Muscle of leg (tissue), 11 donors: ENCODE results near the gene LPIN3. TPM values are rescaled to one million over a fixed set of nuclear protein-coding genes. Genes with fewer than 3 reads are reported as not detected.

Experiments used
- DNase-seq: peaks from one replicate; pipeline ENCODE4 v3.0.0; 2013
- H3K27ac ChIP-seq: one replicate; pipeline ENCODE4 v1.5.1; 2013; ENCODE audit warnings: mild to moderate bottlenecking, low read length, control low read depth
- H3K27me3 ChIP-seq: one replicate; pipeline ENCODE4 v1.6.1; 2013; ENCODE audit warnings: low read length; ENCODE audit not compliant: control insufficient read depth, insufficient read depth
- H3K36me3 ChIP-seq: one replicate; pipeline ENCODE4 v1.6.1; 2013; ENCODE audit warnings: low read length; ENCODE audit not compliant: control insufficient read depth, insufficient read depth
- H3K4me1 ChIP-seq: one replicate; pipeline ENCODE4 v1.6.1; 2013; ENCODE audit warnings: low read length; ENCODE audit not compliant: control insufficient read depth, insufficient read depth
- H3K4me3 ChIP-seq: one replicate; pipeline ENCODE4 v1.5.1; 2013; ENCODE audit warnings: low read length, control low read depth
- H3K9me3 ChIP-seq: replicated peaks from 2 replicates; pipeline ENCODE4 v1.6.1; 2013; ENCODE audit warnings: low read depth, low read length; ENCODE audit not compliant: control insufficient read depth
- WGBS: methylation state at CpG from one replicate; pipeline ENCODE4 v1.1.5; 2013; ENCODE audit warnings: missing lambda C conversion rate; ENCODE audit not compliant: insufficient coverage; 5-methylcytosine and 5-hydroxymethylcytosine counted together
- polyA plus RNA-seq, 8 donors: library from polyadenylated mRNA; unstranded; fragments of 120-200 nt; gene quantifications; one replicate each; pipeline versions ENCODE4 v1.2.1 to v1.2.3, GENCODE V29; 2013; ENCODE audit warnings: inconsistent platforms in 1 of 8, low replicate concordance in 1 of 8; ENCODE audit not compliant: insufficient read length in 8 of 8, insufficient read depth in 1 of 8
- total RNA-seq: library from RNA; stranded (reverse); fragments of 120-200 nt; gene quantifications from one replicate; pipeline ENCODE4 v1.2.4, GENCODE V29; 2013

LPIN3 gene
- total and polyA plus RNA-seq, 9 donors, result 2.0 to 7.2 (median 3.4) TPM

DNA sequence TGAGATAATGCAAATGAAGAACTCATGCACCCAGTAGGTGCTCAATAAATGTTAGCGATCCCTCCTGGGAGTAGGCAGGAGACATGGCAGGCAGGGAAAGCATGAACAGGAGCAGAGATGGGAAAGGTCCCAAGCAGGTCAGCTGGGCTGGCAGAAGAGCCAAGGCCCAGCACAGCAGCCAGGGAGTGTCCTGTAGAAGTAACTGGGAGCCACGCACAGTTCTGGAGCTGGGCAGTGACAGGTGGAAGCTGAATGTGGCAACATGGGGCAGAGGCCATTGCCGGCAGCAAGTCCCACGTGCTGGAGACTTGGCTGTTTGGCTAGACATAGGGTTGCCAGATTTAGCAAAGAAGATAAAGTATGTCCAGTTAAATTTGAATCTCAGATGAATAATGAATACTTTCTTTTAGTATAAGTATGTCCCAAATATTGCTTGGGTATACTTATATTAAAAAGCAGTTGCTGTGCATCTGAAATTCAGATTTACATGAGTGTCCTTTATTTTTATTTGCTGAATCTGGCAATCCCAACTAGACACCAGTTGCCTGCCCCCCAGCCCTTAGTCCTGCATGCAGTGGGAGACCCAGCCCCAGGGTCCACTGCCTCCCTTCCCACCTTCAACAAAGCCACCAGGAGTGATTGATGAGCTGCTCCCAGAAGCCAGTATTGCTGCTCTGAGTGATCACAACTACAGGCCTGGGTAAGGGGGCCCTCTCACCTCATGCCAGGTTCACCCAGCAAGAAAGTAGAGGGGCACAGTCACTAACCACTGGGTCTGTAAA is 3.7 kb upstream of the LPIN3 start:
- no peak overlapping the region for H3K27ac ChIP-seq
- no peak for DNase-seq
- no peaks in the 10 kb centered on the region for H3K36me3 ChIP-seq
- H3K4me3 ChIP-seq, result no peak overlapping the region
- WGBS, result 96% methylated on average over 2 of the region's 4 CpGs
- peaks cover 21% of the 10 kb centered on the region for H3K4me1 ChIP-seq
- no peaks in the 10 kb centered on the region for H3K9me3 ChIP-seq
- H3K27me3 ChIP-seq, result peaks cover 4% of the 10 kb centered on the region

DNA sequence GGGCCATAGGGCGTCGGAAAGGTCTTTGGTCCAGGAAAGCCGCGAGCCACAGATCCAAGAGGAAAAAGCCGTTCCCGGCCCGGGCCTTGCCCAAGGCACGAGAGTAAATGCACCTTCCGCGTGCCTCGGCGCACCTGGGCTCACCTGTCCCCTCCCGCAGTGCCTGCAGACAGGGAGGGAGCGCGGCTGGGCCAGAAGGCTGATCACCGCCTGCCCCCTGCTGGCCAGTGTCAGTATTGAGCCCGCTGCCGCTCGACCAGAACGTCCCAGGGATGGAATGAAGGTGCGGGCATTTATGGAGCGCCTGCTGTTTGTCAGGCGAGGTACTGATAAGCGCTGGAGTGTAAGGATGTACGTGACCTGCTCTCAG is 679 bp upstream of the LPIN3 start:
- no peaks in the 10 kb centered on the region for H3K36me3 ChIP-seq
- DNase-seq, result peak; percentile 77
- H3K27ac ChIP-seq, result peak overlapping the region; percentile 67
- H3K4me1 ChIP-seq, result peaks cover 21% of the 10 kb centered on the region
- peaks cover 4% of the 10 kb centered on the region for H3K27me3 ChIP-seq
- 7% methylated on average over 16 of the region's 25 CpGs for WGBS
- H3K4me3 ChIP-seq, result peak overlapping the region; percentile 34
- H3K9me3 ChIP-seq, result no peaks in the 10 kb centered on the region

DNA sequence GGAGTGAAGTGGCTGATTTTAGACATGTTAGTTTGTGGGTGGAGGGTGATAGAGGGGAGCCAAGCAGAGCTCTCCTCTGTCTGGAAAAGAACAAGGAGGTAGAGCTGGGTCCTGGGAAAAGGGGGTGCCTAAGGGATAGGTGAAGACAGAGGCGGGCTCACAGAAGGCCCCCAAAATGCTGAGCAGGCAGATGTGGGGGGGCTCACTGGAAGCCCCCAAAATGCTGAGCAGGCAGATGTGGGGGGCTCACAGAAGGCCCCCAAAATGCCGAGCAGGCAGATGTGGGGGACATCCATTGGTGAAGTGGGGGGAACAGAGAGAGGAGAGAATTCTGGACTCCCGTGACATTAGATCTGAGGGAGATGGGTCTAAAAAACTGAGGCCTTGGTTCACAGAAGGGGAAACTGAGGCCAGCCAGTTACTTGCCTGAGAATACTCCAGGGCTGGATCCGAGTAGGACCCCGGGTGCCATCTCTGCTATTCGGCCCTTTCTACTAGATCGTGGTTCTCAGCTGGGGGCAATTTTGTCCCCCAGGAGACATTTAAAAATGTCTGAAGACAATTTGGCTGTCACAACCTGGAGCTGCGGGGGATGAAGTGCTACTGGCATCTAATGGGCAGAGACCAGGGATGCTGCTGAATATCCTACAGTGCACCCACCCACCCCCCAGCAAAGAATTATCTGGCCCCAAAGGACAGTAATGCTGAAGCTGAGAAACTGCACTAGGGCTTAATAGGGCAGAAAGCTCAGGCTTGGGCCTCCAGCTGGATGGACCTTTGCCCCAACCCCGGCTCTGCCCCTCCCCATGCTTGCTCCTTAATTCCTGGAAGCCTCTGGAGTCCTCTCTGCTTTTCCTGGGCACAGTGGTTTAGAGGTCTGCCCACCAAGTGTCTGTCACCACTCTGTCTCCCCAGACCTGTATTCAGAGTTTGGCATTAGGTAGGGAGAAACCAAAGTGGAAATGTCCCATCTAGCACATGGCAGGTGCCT is 2.1 kb downstream of the LPIN3 start:
- H3K4me1 ChIP-seq, result peaks cover 26% of the 10 kb centered on the region
- no peaks in the 10 kb centered on the region for H3K9me3 ChIP-seq
- H3K4me3 ChIP-seq, result no peak overlapping the region
- peaks cover 4% of the 10 kb centered on the region for H3K27me3 ChIP-seq
- 90% methylated on average over 8 of the region's 9 CpGs for WGBS
- DNase-seq, result no peak
- H3K27ac ChIP-seq, result no peak overlapping the region
- H3K36me3 ChIP-seq, result no peaks in the 10 kb centered on the region

DNA sequence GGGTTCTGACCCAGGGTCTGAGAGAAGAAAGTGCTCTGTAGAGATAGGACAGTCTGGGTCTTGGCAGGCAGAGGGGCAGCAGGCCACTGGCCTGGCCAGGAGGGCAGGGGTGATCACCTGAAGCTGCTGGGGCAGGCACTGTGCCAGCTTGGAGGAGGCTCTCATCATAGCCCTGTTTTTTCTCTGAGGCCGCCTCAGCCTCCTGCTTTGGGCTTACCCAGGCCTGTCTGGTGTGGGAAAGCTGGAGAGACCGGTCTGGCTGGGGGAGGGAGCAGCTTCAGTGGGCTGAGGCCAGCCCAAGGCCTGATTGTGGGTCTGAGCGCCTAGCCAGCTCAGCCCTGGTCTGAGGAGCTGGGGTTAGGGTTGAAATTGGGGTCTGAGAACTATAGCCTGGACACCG is 3.9 kb downstream of the LPIN3 start:
- Histone ChIP-seq H3K4me3 (no peak overlapping the region), H3K9me3 (no peaks in the 10 kb centered on the region), H3K27me3 (peaks cover 4% of the 10 kb centered on the region), H3K27ac (no peak overlapping the region), H3K4me1 (peaks cover 31% of the 10 kb centered on the region), H3K36me3 (no peaks in the 10 kb centered on the region)
- no peak for DNase-seq
- 80% methylated on average over 4 of the region's 4 CpGs for WGBS

DNA sequence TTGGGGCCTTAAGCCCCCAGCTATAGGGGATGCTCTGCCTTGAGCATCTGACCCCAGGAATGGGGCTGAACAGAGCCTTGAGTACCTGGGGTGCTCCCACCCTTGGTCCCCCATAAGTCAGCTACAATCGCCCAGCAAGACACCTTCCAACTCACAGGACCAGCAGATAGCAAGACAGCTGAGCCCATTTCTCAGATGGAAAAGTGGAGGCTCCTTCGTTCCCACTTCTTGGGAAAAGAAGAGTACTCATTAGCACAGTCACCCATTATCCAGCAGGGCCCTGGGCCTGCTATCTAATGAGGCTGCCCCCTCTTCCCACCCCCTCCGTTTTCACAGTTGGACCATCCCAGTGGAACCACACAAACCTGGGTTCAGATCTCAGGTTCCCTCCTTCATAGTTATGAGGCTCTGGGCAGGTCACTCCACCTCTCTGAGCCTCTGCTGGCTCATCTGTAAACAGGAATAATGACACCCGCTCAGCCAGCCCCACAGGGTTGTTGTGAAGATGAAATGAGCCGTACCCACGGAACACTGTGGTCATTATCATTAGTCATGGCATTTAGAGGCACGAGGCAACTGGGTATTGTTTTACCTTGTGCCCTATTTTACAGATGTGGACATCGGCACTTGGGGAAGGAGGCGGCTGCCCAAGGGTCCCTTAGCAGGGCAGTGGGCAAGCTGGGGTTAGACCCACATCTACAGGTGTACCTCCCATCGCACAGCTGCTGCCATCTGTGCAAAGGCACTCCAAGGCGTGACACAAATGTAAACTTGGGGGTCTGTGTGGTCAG is 4.5 kb downstream of the LPIN3 start:
- Histone ChIP-seq H3K27ac (no peak overlapping the region), H3K9me3 (no peaks in the 10 kb centered on the region), H3K27me3 (no peaks in the 10 kb centered on the region), H3K36me3 (no peaks in the 10 kb centered on the region), H3K4me3 (no peak overlapping the region), H3K4me1 (peaks cover 24% of the 10 kb centered on the region)
- WGBS, result 85% methylated on average over 8 of the region's 11 CpGs
- DNase-seq, result no peak

DNA sequence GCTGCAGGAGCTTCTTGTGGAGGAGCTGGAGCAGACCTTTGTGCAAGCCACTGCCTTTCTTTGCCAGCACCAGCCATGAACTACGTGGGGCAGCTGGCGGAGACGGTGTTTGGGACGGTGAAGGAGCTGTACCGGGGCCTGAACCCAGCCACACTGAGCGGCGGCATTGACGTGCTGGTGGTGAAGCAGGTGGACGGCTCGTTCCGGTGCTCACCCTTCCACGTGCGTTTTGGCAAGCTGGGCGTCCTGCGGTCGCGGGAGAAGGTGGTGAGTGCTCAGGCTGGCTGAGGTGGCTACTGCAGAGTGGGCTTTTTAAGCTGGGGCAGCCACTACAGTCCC is 5.1 kb downstream of the LPIN3 start:
- Histone ChIP-seq H3K27me3 (no peaks in the 10 kb centered on the region), H3K4me1 (peaks cover 24% of the 10 kb centered on the region), H3K4me3 (no peak overlapping the region), H3K9me3 (no peaks in the 10 kb centered on the region), H3K36me3 (no peaks in the 10 kb centered on the region), H3K27ac (no peak overlapping the region)
- no peak for DNase-seq
- 78% methylated on average over 17 of the region's 17 CpGs for WGBS

DNA sequence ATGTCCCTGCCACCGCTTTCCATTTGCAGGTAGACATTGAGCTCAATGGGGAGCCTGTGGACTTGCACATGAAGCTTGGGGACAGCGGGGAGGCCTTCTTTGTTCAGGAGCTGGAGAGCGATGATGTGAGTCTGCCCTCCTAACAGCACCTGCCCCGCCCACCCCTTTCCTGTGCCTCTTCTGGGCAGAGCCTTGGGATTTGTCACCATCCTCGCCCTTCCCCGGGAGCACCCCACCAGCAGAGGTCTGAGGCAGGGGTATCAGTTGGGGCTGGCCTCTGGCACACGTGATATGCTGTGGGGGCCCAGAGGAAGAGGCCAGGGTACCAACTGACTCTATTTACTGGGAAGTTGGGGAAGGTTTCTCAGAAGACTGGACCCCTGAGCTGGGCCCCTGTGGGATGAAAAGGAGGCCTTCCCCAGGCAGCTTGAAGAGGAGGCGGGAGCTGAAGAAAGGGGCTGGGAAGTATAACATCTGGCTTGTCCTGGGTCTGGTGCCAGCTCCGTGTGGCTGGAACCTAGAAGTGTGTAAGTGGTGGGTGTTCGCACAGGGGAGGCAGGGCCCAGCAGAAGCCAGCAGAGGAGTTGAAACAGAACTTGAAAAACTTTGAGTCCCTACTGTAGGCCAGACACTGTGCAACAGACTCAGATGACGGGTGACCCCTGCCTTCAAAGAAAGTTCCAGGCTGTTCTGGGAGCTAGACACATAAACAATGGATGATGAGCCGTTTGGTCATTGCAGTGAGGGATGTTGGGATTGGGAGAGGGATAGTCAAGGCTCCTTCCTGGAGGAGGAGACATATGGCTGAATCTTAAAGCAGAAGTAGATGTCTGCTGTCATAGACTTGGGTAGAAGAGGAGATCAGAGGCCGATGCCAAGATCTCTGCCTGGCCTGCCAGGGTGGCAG is 7.2 kb downstream of the LPIN3 start:
- DNase-seq, result no peak
- no peaks in the 10 kb centered on the region for H3K36me3 ChIP-seq

DNA sequence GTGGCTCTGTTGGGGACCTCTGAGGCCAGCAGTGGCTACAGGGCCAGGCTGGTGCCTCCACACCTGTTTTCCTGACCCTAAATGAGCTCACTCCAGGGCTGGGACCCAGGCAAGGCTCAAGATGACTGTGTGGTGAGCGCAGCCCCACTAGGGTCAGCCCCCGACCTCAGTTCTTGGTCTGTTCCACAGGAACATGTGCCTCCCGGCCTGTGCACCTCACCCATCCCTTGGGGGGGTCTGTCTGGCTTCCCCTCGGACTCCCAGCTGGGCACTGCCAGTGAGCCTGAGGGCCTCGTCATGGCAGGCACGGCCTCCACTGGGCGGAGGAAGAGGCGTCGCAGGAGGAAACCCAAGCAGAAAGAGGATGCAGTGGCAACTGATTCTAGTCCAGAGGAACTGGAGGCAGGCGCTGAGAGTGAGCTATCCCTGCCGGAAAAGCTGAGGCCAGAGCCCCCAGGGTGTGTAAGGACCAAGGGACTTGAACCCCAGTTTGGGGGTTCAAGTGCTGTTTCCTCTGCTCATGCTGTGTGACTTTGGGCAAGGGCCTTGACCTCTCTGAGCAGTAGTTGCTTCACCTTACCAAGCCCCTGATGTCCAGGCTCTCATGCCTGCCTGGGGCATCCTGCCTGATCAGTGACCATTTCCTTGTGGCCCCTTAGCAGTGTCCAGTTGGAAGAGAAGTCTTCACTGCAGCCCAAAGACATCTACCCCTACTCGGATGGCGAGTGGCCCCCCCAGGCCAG is 8.0 kb downstream of the LPIN3 start:
- DNase-seq, result no peak
- H3K9me3 ChIP-seq, result no peaks in the 10 kb centered on the region
- no peak overlapping the region for H3K27ac ChIP-seq
- no peaks in the 10 kb centered on the region for H3K27me3 ChIP-seq
- H3K4me3 ChIP-seq, result no peak overlapping the region
- no peaks in the 10 kb centered on the region for H3K36me3 ChIP-seq
- 88% methylated on average over 12 of the region's 13 CpGs for WGBS
- peaks cover 17% of the 10 kb centered on the region for H3K4me1 ChIP-seq

More for the DNA sequence above, 7.2 kb downstream of the LPIN3 start:
- Histone ChIP-seq H3K27ac (no peak overlapping the region), H3K4me1 (peaks cover 17% of the 10 kb centered on the region), H3K9me3 (no peaks in the 10 kb centered on the region), H3K4me3 (no peak overlapping the region), H3K27me3 (no peaks in the 10 kb centered on the region)
- 60% methylated on average over 9 of the region's 13 CpGs for WGBS

DNA sequence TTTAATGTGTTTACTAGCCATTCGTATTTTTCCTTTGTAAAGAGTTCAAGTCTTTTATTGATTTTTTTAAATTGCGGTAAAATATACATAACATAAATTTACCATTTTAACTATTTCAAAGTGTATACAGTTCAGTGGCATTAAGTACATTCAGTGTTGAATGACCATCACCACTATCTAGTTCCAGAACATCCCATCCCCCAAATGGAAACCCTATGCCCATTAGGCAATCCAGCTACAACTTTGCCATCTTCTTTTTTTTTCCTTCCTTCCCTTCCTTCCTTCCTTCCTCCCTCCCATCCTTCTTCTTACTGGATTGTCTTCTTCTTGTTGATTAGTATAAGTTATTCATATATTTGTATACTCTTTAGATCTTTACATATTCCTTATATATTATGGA is 8.6 kb downstream of the LPIN3 start:
- Histone ChIP-seq H3K4me3 (no peak overlapping the region), H3K4me1 (peaks cover 17% of the 10 kb centered on the region), H3K9me3 (no peaks in the 10 kb centered on the region), H3K27ac (no peak overlapping the region), H3K27me3 (no peaks in the 10 kb centered on the region), H3K36me3 (no peaks in the 10 kb centered on the region)
- WGBS, result no CpG with 5 or more reads among the region's 2 CpGs
- no peak for DNase-seq
